Hepatocyte (in vitro differentiated cells): Measurements from ENCODE around the gene HIBADH. TPM values are rescaled to one million over a fixed set of nuclear protein-coding genes. Genes with fewer than 3 reads are reported as not detected.

Experiments used
- polyA plus RNA-seq: library from polyadenylated mRNA; unstranded; fragments of >200 nt; fragmentation: Nextera tagmentation; extraction: Ambion mirVana; gene quantifications from 2 replicates; pipeline ENCODE4 v1.2.1, GENCODE V29; 2016
- total RNA-seq: library from RNA; depleted of rRNA; stranded (reverse); fragments of >200 nt; gene quantifications from 2 replicates; pipeline ENCODE4 v1.2.3, GENCODE V29; 2014

HIBADH gene
- total and polyA plus RNA-seq, 2 experiments from 2014 or later = 56.1 to 65.5 TPM

Other genes with a start within 250 kb of the HIBADH start
- 110 and 122 TPM in 2 replicates for gene TAX1BP1, start 77.3 kb upstream of the HIBADH start, total RNA-seq
- 83.5 and 104 TPM in 2 replicates for gene TAX1BP1, start 77.3 kb upstream of the HIBADH start, polyA plus RNA-seq